Caki2 (cell line): ENCODE data around the gene PTCSC3. TPM values are rescaled to one million over a fixed set of nuclear protein-coding genes. Genes with fewer than 3 reads are reported as not detected.

ENCODE experiments used
- DNase-seq: peaks from one replicate; pipeline ENCODE4 v3.0.0-alpha.2; 2015; ENCODE audit warnings: low read depth
- in situ Hi-C: cut with HindIII; loops from 2 replicates; pipeline ENCODE4 v1.10.0; 2016; ENCODE audit warnings: low sequenced_read_pairs, low pct_unique_long_range_greater_than_20kb, mixed read lengths
- total RNA-seq: library from RNA; depleted of rRNA; stranded (reverse); fragments of >200 nt; shearing (Covaris generic); gene quantifications from 2 replicates; pipeline ENCODE4 v1.2.3, GENCODE V29; 2014; ENCODE audit warnings: low replicate concordance; rRNA removed

The PTCSC3 gene
- not detected in 2 replicates for total RNA-seq

- no peak for DNase-seq
- in situ Hi-C loops, result no loop called here
These were observed at the start of gene PTCSC3 for GRCh38 chr14:36176524-36176923. PTCSC3 (minus strand) TSS chr14:36176722.

- in situ Hi-C loops, result no loop called here
- DNase-seq, result no peak
These were observed 49.6 kb upstream of the PTCSC3 start for GRCh38 chr14:36226164-36226563.

GRCh38 chr14:36224176-36224575, 47.7 kb upstream of the PTCSC3 start:
- in situ Hi-C loops, result no loop called here
- no peak for DNase-seq

- in situ Hi-C loops, result no loop called here
These were observed 47.0 kb upstream of the PTCSC3 start for GRCh38 chr14:36223558-36223957.

GRCh38 chr14:36222952-36223468, 46.5 kb upstream of the PTCSC3 start:
- in situ Hi-C loops, result no loop called here
- no peak for DNase-seq

More at GRCh38 chr14:36223558-36223957, 47.0 kb upstream of the PTCSC3 start:
- DNase-seq, result no peak

- DNase-seq, result no peak
- in situ Hi-C loops, result no loop called here
These were observed 45.8 kb upstream of the PTCSC3 start for GRCh38 chr14:36222337-36222736.

GRCh38 chr14:36221112-36221511, 44.6 kb upstream of the PTCSC3 start:
- no peak for DNase-seq
- in situ Hi-C loops, result no loop called here

GRCh38 chr14:36217732-36218131, 41.2 kb upstream of the PTCSC3 start:
- in situ Hi-C loops, result no loop called here
- no peak for DNase-seq

- no peak for DNase-seq
- in situ Hi-C loops, result no loop called here
These were observed 40.5 kb upstream of the PTCSC3 start for GRCh38 chr14:36217027-36217426.

- in situ Hi-C loops, result no loop called here
- no peak for DNase-seq
These were observed 38.7 kb upstream of the PTCSC3 start for GRCh38 chr14:36215217-36215598.

- in situ Hi-C loops, result no loop called here
These were observed 38.1 kb upstream of the PTCSC3 start for GRCh38 chr14:36214476-36215216.

GRCh38 chr14:36212987-36213386, 36.5 kb upstream of the PTCSC3 start:
- DNase-seq, result no peak
- in situ Hi-C loops, result no loop called here

More at GRCh38 chr14:36214476-36215216, 38.1 kb upstream of the PTCSC3 start:
- DNase-seq, result peak; percentile 11

GRCh38 chr14:36212577-36212976, 36.1 kb upstream of the PTCSC3 start:
- in situ Hi-C loops, result no loop called here
- DNase-seq, result no peak

GRCh38 chr14:36208690-36209278, 32.3 kb upstream of the PTCSC3 start:
- DNase-seq, result no peak
- in situ Hi-C loops, result no loop called here

GRCh38 chr14:36207500-36207899, 31.0 kb upstream of the PTCSC3 start:
- peak; percentile 15 for DNase-seq
- in situ Hi-C loops, result no loop called here

- in situ Hi-C loops, result no loop called here
- DNase-seq, result no peak
These were observed 28.0 kb upstream of the PTCSC3 start for GRCh38 chr14:36204461-36205073.

- in situ Hi-C loops, result no loop called here
- DNase-seq, result no peak
These were observed 21.9 kb upstream of the PTCSC3 start for GRCh38 chr14:36198378-36198777.

- in situ Hi-C loops, result no loop called here
- no peak for DNase-seq
These were observed 18.1 kb upstream of the PTCSC3 start for GRCh38 chr14:36194663-36195062.

- no peak for DNase-seq
- in situ Hi-C loops, result no loop called here
These were observed 16.0 kb upstream of the PTCSC3 start for GRCh38 chr14:36192530-36192929.
